Transverse colon (tissue), 4 donors: Measurements from ENCODE around the gene ATG7. TPM values are rescaled to one million over a fixed set of nuclear protein-coding genes. Genes with fewer than 3 reads are reported as not detected.
"Not testable (repeated sequence)": the region's sequence is repeated elsewhere in the genome, so short reads cannot be mapped to it uniquely, and the experiment has no call there.

Experiments
- DNase-seq: peaks from one replicate; pipeline ENCODE4 v3.0.0-alpha.2; 2019
- H3K27ac ChIP-seq, 4 donors: fragments of 200-600 bp; sonication (generic); 2 replicates each; pipeline ENCODE4 v1.5.1; 2016 to 2018; ENCODE audit warnings: inconsistent platforms in 4 of 4
- H3K27me3 ChIP-seq: fragments of 200-600 bp; sonication (generic); 2 replicates; pipeline ENCODE4 v1.5.1; 2017; ENCODE audit warnings: inconsistent platforms
- H3K36me3 ChIP-seq, 4 donors: fragments of 200-600 bp; sonication (generic); 2 replicates each; pipeline ENCODE4 v1.5.1; 2017 to 2019; ENCODE audit warnings: inconsistent platforms in 4 of 4
- H3K4me1 ChIP-seq, 4 donors: fragments of 200-600 bp; sonication (generic); 2 replicates each; pipeline ENCODE4 v1.5.1; 2017 to 2020; ENCODE audit warnings: inconsistent platforms in 4 of 4
- H3K4me3 ChIP-seq, 4 donors: fragments of 200-600 bp; sonication (generic); 1 replicate in 1 of 4; 2 replicates in 3 of 4; pipeline versions ENCODE4 v1.5.1 to v1.6.1; 2017 to 2019; ENCODE audit warnings: inconsistent platforms in 4 of 4
- H3K9me3 ChIP-seq, 2 donors: fragments of 200-600 bp; sonication (generic); 2 replicates each; pipeline ENCODE4 v1.5.1; 2017 to 2019; ENCODE audit warnings: inconsistent platforms in 2 of 2
- EP300 ChIP-seq: sonication (generic); formaldehyde crosslinking; IDR thresholded peaks from one replicate; pipeline ENCODE4 v1.6.1; 2017; ENCODE audit warnings: antibody characterized with exemption, low read depth
- POLR2A ChIP-seq: fragments of 450-650 bp; IDR thresholded peaks from one replicate; pipeline ENCODE4 v1.6.1; 2016; ENCODE audit warnings: antibody characterized with exemption, mild to moderate bottlenecking, moderate library complexity
- POLR2AphosphoS5 ChIP-seq, 3 donors: sonication (generic); formaldehyde crosslinking; IDR thresholded peaks; one replicate each; pipeline ENCODE4 v1.6.1; 2016; ENCODE audit warnings: antibody characterized with exemption in 3 of 3
- WGBS, 2 donors: methylation state at CpG; one replicate each; pipeline ENCODE4 v1.1.5; 2018; ENCODE audit warnings: low coverage in 1 of 2; 5-methylcytosine and 5-hydroxymethylcytosine counted together
- in situ Hi-C, 4 donors: fragments of 200-750 bp; cut with MboI; loops; one replicate each; pipeline versions ENCODE4 v1.15.0 to v1.15.1; 2017; ENCODE audit warnings: low sequenced_read_pairs in 3 of 4, low pct_ligation_motif_present in 1 of 4, low pct_unique_long_range_greater_than_20kb in 1 of 4
- intact Hi-C: fragments of 100-400 bp; cut with DNase I; formaldehyde crosslinking; loops from one replicate; pipeline ENCODE4 v1.15.1; 2023; ENCODE audit warnings: low total_unique reads
- total RNA-seq, 4 donors: library from RNA; depleted of rRNA; stranded (reverse); fragments of >200 nt; gene quantifications; one replicate each; pipeline ENCODE4 v1.1.0, GENCODE V29; 2016
- TF ChIP-seq, protein P1 (sequence below), 5 experiments: fragments of 200-600 bp in 3 of 5; fragments of 450-650 bp in 2 of 5; sonication (generic) in 3 of 5; IDR thresholded peaks; 1 replicate in 2 of 5; 2 replicates in 3 of 5; pipeline ENCODE4 v1.5.1; 2016 to 2017; ENCODE audit warnings: antibody characterized with exemption in 5 of 5, inconsistent platforms in 3 of 5, mild to moderate bottlenecking in 2 of 5, moderate library complexity in 1 of 5

Gene ATG7
- total RNA-seq, 4 donors from 2014 or later = 44.5 to 122 (median 75.0) TPM

DNA sequence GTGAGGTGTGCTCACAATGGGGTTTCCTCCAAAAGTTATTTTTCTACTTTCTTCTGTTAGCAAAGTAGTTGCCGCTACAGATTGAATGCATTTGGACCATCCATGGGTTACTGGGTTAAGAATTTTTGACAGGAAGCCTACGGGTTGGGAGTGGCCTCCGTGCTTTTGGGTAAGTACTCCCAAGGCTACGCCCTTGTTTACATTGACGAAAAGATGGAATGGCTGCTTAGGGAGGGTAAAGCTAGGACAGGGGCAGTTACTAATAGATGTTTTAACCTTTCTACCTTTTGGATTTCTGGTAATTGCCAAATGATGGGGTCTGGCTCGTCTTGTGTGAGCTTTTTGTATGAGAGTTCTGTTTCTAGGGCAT, 20.4 kb upstream of the ATG7 start:
- no peak for TF ChIP-seq POLR2AphosphoS5 (IDR thresholded peaks at IDR 0.05)
- intact Hi-C loops = no loop called here
- no peaks in the 10 kb centered on the region for H3K36me3 ChIP-seq
- peak overlapping the region; percentile 55 to 63 (median 62) for H3K27ac ChIP-seq
- WGBS, 2 donors = 60 to 70% methylated on average over 5 to 6 of the region's 6 CpGs
- in situ Hi-C loops = no loop called here
- H3K4me1 ChIP-seq = peaks cover 0 to 28% (median 8%) of the 10 kb centered on the region in 4 donors
- H3K27me3 ChIP-seq = no peaks in the 10 kb centered on the region
- H3K9me3 ChIP-seq = no peaks in the 10 kb centered on the region
- H3K4me3 ChIP-seq = no peak overlapping the region
- DNase-seq = no peak

DNA sequence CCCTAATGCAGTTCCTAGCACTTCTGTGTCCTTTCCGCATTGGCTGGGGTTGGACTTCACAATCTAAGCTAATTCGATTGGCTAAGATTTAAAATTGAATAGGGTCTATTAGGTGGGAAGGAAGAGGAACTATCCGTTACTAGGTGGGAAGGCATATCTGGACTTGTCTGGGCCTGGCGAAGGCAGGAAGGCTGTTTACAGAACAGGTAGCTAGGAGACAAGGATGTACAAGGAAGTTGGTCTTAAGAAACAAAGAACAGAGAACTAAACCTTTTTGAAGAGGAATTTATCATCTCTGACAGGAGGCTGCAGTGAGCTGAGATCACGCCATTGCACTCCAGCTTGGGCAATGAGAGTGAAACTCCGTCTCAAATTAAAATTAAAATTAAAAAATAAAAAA, 17.3 kb upstream of the ATG7 start:
- no peaks in the 10 kb centered on the region for H3K9me3 ChIP-seq
- peaks cover 0 to 21% (median 6%) of the 10 kb centered on the region in 4 donors for H3K4me1 ChIP-seq
- no peaks in the 10 kb centered on the region for H3K27me3 ChIP-seq
- intact Hi-C loops (no loop called here), in situ Hi-C loops (no loop called here)
- peaks cover 0 to 11% (median 0%) of the 10 kb centered on the region in 4 donors for H3K36me3 ChIP-seq
- no peak for DNase-seq
- WGBS, 2 donors = 90 to 91% methylated on average over 6 of the region's 6 CpGs
- H3K27ac ChIP-seq = no peak overlapping the region
- no peak overlapping the region for H3K4me3 ChIP-seq
- TF ChIP-seq, protein P1, sequence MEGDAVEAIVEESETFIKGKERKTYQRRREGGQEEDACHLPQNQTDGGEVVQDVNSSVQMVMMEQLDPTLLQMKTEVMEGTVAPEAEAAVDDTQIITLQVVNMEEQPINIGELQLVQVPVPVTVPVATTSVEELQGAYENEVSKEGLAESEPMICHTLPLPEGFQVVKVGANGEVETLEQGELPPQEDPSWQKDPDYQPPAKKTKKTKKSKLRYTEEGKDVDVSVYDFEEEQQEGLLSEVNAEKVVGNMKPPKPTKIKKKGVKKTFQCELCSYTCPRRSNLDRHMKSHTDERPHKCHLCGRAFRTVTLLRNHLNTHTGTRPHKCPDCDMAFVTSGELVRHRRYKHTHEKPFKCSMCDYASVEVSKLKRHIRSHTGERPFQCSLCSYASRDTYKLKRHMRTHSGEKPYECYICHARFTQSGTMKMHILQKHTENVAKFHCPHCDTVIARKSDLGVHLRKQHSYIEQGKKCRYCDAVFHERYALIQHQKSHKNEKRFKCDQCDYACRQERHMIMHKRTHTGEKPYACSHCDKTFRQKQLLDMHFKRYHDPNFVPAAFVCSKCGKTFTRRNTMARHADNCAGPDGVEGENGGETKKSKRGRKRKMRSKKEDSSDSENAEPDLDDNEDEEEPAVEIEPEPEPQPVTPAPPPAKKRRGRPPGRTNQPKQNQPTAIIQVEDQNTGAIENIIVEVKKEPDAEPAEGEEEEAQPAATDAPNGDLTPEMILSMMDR (IDR thresholded peaks at IDR 0.05) = no peak
- TF ChIP-seq EP300 (no peak), POLR2AphosphoS5 (IDR thresholded peaks at IDR 0.05) (no peak), POLR2A (no peak)

DNA sequence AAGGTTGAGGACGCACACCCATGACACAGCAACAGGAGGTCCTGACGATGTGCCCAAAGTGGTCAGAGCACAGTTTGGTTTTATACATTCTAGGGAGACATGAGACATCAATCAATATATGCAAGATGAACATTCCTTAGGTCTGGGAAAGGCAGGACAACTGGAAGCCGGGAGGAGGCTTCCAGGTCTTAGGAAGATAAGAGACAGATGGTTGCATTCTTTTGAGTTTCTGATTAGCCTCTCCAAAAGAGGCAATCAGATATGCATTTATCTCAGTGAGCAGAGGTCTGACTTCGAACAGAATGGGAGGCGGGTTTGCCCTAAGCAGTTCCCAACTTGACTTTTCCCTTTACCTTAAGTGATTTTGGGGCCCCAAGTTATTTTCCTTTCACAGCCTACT, 16.7 kb upstream of the ATG7 start:
- peaks cover 0 to 18% (median 6%) of the 10 kb centered on the region in 4 donors for H3K4me1 ChIP-seq
- H3K36me3 ChIP-seq = peaks cover 0 to 11% (median 0%) of the 10 kb centered on the region in 4 donors
- 87 to 92% methylated on average over 3 to 5 of the region's 5 CpGs for WGBS, 2 donors
- H3K27ac ChIP-seq, H3K9me3 ChIP-seq, intact Hi-C loops, DNase-seq, H3K27me3 ChIP-seq, H3K4me3 ChIP-seq, in situ Hi-C loops: not testable (repeated sequence)

DNA sequence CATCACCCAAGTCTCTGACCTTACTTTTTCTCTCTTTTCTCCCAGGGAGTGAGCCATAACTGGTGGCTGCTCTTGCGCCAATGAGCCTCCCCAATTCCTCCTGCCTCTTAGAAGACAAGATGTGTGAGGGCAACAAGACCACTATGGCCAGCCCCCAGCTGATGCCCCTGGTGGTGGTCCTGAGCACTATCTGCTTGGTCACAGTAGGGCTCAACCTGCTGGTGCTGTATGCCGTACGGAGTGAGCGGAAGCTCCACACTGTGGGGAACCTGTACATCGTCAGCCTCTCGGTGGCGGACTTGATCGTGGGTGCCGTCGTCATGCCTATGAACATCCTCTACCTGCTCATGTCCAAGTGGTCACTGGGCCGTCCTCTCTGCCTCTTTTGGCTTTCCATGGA, 13.2 kb upstream of the ATG7 start:
- Histone ChIP-seq H3K27ac (no peak overlapping the region), H3K4me1 (no peaks in the 10 kb centered on the region), H3K27me3 (no peaks in the 10 kb centered on the region), H3K9me3 (no peaks in the 10 kb centered on the region), H3K36me3 (peaks cover 0 to 11% (median 0%) of the 10 kb centered on the region in 4 donors), H3K4me3 (no peak overlapping the region)
- 95 to 100% methylated on average over 1 to 11 of the region's 11 CpGs for WGBS, 2 donors
- in situ Hi-C loops (no loop called here), intact Hi-C loops (no loop called here)
- TF ChIP-seq, protein P1 (IDR thresholded peaks at IDR 0.05) = no peak
- no peak for TF ChIP-seq POLR2AphosphoS5 (IDR thresholded peaks at IDR 0.05)
- no peak for TF ChIP-seq EP300
- no peak for TF ChIP-seq POLR2A
- DNase-seq = no peak

DNA sequence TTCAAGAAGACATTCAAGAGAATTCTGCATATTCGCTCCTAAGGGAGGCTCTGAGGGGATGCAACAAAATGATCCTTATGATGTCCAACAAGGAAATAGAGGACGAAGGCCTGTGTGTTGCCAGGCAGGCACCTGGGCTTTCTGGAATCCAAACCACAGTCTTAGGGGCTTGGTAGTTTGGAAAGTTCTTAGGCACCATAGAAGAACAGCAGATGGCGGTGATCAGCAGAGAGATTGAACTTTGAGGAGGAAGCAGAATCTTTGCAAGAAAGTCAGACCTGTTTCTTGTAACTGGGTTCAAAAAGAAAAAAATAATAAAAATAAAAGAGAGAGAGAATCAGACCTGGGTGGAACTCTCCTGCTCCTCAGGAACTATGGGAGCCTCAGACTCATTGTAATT, 11.7 kb upstream of the ATG7 start:
- DNase-seq = no peak
- H3K36me3 ChIP-seq = peaks cover 0 to 11% (median 0%) of the 10 kb centered on the region in 4 donors
- in situ Hi-C loops (no loop called here), intact Hi-C loops (no loop called here)
- no peaks in the 10 kb centered on the region for H3K9me3 ChIP-seq
- TF ChIP-seq POLR2AphosphoS5 (IDR thresholded peaks at IDR 0.05) = no peak
- TF ChIP-seq, protein P1 (IDR thresholded peaks at IDR 0.05) = no peak
- TF ChIP-seq POLR2A = no peak
- no peak for TF ChIP-seq EP300
- no peak overlapping the region for H3K27ac ChIP-seq
- H3K4me1 ChIP-seq = no peaks in the 10 kb centered on the region
- no peak overlapping the region for H3K4me3 ChIP-seq
- H3K27me3 ChIP-seq = no peaks in the 10 kb centered on the region
- 83 to 92% methylated on average over 2 to 3 of the region's 3 CpGs for WGBS, 2 donors
